GM21423 (cell line): ENCODE data around the gene PRMT2.

Source experiments
- ATAC-seq: cut with Tn5 transposase; IDR thresholded peaks from one replicate; pipeline ENCODE4 v1.9.1; 2021; ENCODE audit warnings: mild to moderate bottlenecking, moderate library complexity; ENCODE audit not compliant: unreplicated experiment

Gene PRMT2

GRCh38 chr21:46639489-46640386 lies 4.3 kb downstream of the PRMT2 start:
- ATAC-seq, result no peak

GRCh38 chr21:46641656-46642055 lies 6.2 kb downstream of the PRMT2 start:
- no peak for ATAC-seq

GRCh38 chr21:46643379-46644177 lies 8.1 kb downstream of the PRMT2 start:
- ATAC-seq, result no peak

GRCh38 chr21:46645840-46646239 lies 10.4 kb downstream of the PRMT2 start:
- no peak for ATAC-seq

- no peak for ATAC-seq
Measured at GRCh38 chr21:46646541-46647154, 11.2 kb downstream of the PRMT2 start.

- ATAC-seq, result no peak
Measured at GRCh38 chr21:46648539-46648938, 13.1 kb downstream of the PRMT2 start.

- no peak for ATAC-seq
Measured at GRCh38 chr21:46649356-46649755, 13.9 kb downstream of the PRMT2 start.

- ATAC-seq, result no peak
Measured at GRCh38 chr21:46650476-46651098, 15.1 kb downstream of the PRMT2 start.

- ATAC-seq, result no peak
Measured at GRCh38 chr21:46651121-46651520, 15.6 kb downstream of the PRMT2 start.

- ATAC-seq, result no peak
Measured at GRCh38 chr21:46655230-46655629, 19.8 kb downstream of the PRMT2 start.

GRCh38 chr21:46656820-46657219 lies 21.3 kb downstream of the PRMT2 start:
- no peak for ATAC-seq

GRCh38 chr21:46660505-46660904 lies 25.0 kb downstream of the PRMT2 start:
- no peak for ATAC-seq

GRCh38 chr21:46661211-46661625 lies 25.7 kb downstream of the PRMT2 start:
- ATAC-seq, result no peak

- ATAC-seq, result no peak
Measured at GRCh38 chr21:46661642-46662366, 26.3 kb downstream of the PRMT2 start.

GRCh38 chr21:46662367-46662654 lies 26.8 kb downstream of the PRMT2 start:
- ATAC-seq, result no peak

- ATAC-seq, result no peak
Measured at GRCh38 chr21:46662765-46663500, 27.5 kb downstream of the PRMT2 start.

- ATAC-seq, result no peak
Measured at GRCh38 chr21:46663754-46664153, 28.3 kb downstream of the PRMT2 start.

- ATAC-seq, result no peak
Measured at GRCh38 chr21:46664316-46664995, 29.0 kb downstream of the PRMT2 start.

- no peak for ATAC-seq
Measured at GRCh38 chr21:46665566-46665965, 30.1 kb downstream of the PRMT2 start.
